Liver (tissue), 9 donors: Measurements from ENCODE around the gene DNAH3. TPM values are rescaled to one million over a fixed set of nuclear protein-coding genes. Genes with fewer than 3 reads are reported as not detected.

ENCODE experiments used
- DNase-seq: peaks from one replicate; pipeline ENCODE4 v3.0.0-alpha.2; 2017; ENCODE audit warnings: low spot score
- H3K27ac ChIP-seq, 2 donors: one replicate each; pipeline ENCODE4 v1.7.0; 2013; ENCODE audit warnings: inconsistent platforms in 2 of 2, low read length in 2 of 2, control low read depth in 1 of 2, low read depth in 1 of 2, mild to moderate bottlenecking in 1 of 2
- H3K27me3 ChIP-seq, 4 donors: one replicate each; pipeline versions ENCODE4 v1.6.1 to v1.7.0; 2013; ENCODE audit warnings: low read length in 3 of 4, inconsistent platforms in 1 of 4, mild to moderate bottlenecking in 1 of 4, moderate library complexity in 1 of 4; ENCODE audit not compliant: control insufficient read depth in 4 of 4, insufficient read depth in 4 of 4
- H3K36me3 ChIP-seq, 4 donors: one replicate each; pipeline versions ENCODE4 v1.6.1 to v1.7.0; 2013; ENCODE audit warnings: low read length in 3 of 4, mild to moderate bottlenecking in 3 of 4, low read depth in 1 of 4, moderate library complexity in 1 of 4; ENCODE audit not compliant: control insufficient read depth in 4 of 4, insufficient read depth in 3 of 4
- H3K4me1 ChIP-seq, 4 donors: one replicate each; pipeline versions ENCODE4 v1.6.1 to v1.7.0; 2013; ENCODE audit warnings: low read length in 3 of 4, mild to moderate bottlenecking in 3 of 4, moderate library complexity in 1 of 4; ENCODE audit not compliant: control insufficient read depth in 4 of 4, insufficient read depth in 4 of 4
- H3K4me3 ChIP-seq, 3 donors: one replicate each; pipeline versions ENCODE4 v1.6.1 to v1.7.0; 2013; ENCODE audit warnings: low read length in 3 of 3, control low read depth in 1 of 3, low read depth in 1 of 3, mild to moderate bottlenecking in 1 of 3
- H3K9ac ChIP-seq, 2 donors: one replicate each; pipeline ENCODE4 v1.7.0; 2013; ENCODE audit warnings: low read length in 2 of 2, mild to moderate bottlenecking in 2 of 2, moderate library complexity in 2 of 2, control low read depth in 1 of 2, low read depth in 1 of 2
- H3K9me3 ChIP-seq, 4 donors: one replicate each; pipeline versions ENCODE4 v1.6.1 to v1.7.0; 2013; ENCODE audit warnings: low read length in 3 of 4; ENCODE audit not compliant: control insufficient read depth in 4 of 4
- CTCF ChIP-seq: fragments of 150-350 bp; IDR thresholded peaks from 2 replicates; pipeline ENCODE4 v1.5.1; 2017; ENCODE audit warnings: improper control_type of control experiment, low read depth, low read length; ENCODE audit not compliant: missing input control
- EGR1 ChIP-seq, 2 donors: IDR thresholded peaks; 2 replicates each; pipeline ENCODE4 v1.6.1; 2016 to 2018; ENCODE audit warnings: antibody characterized with exemption in 2 of 2, low read depth in 2 of 2
- FOXA1 ChIP-seq: IDR thresholded peaks from 2 replicates; pipeline ENCODE4 v1.6.1; 2016; ENCODE audit warnings: antibody characterized with exemption
- GABPA ChIP-seq, 2 donors: IDR thresholded peaks in 1 of 2; conservative IDR thresholded peaks in 1 of 2; 2 replicates each; pipeline ENCODE4 v1.6.1; 2016; ENCODE audit warnings: antibody characterized with exemption in 2 of 2, mild to moderate bottlenecking in 1 of 2, moderate library complexity in 1 of 2
- HNF4G ChIP-seq: IDR thresholded peaks from 2 replicates; pipeline ENCODE4 v1.6.1; 2016; ENCODE audit warnings: antibody characterized with exemption
- JUND ChIP-seq, 2 donors: IDR thresholded peaks; 2 replicates each; pipeline ENCODE4 v1.6.1; 2016; ENCODE audit warnings: antibody characterized with exemption in 2 of 2
- NR2F2 ChIP-seq: IDR thresholded peaks from 2 replicates; pipeline ENCODE4 v1.6.1; 2016; ENCODE audit warnings: antibody characterized with exemption
- RAD21 ChIP-seq, 2 donors: IDR thresholded peaks; 2 replicates each; pipeline ENCODE4 v1.6.1; 2016; ENCODE audit warnings: antibody characterized with exemption in 2 of 2, mild to moderate bottlenecking in 2 of 2
- REST ChIP-seq: IDR thresholded peaks from 2 replicates; pipeline ENCODE4 v1.6.1; 2016; ENCODE audit warnings: antibody characterized with exemption, mild to moderate bottlenecking
- RXRA ChIP-seq, 2 donors: IDR thresholded peaks; 2 replicates each; pipeline ENCODE4 v1.6.1; 2017 to 2018; ENCODE audit warnings: antibody characterized with exemption in 2 of 2, mild to moderate bottlenecking in 1 of 2
- SP1 ChIP-seq: IDR thresholded peaks from 2 replicates; pipeline ENCODE4 v1.6.1; 2018; ENCODE audit warnings: antibody characterized with exemption, mild to moderate bottlenecking
- TAF1 ChIP-seq: conservative IDR thresholded peaks from 2 replicates; pipeline ENCODE4 v1.6.1; 2016; ENCODE audit warnings: antibody characterized with exemption, mild to moderate bottlenecking
- YY1 ChIP-seq: IDR thresholded peaks from 2 replicates; pipeline ENCODE4 v1.6.1; 2016; ENCODE audit warnings: antibody characterized with exemption, mild to moderate bottlenecking
- ZBTB33 ChIP-seq: IDR thresholded peaks from 2 replicates; pipeline ENCODE4 v1.6.1; 2016; ENCODE audit warnings: antibody characterized with exemption
- WGBS: extraction: QIAGEN DNeasy Blood & Tissue Kit; methylation state at CpG from one replicate; pipeline ENCODE4 v1.1.7; 2013; 5-methylcytosine and 5-hydroxymethylcytosine counted together
- polyA plus RNA-seq, 2 donors: library from polyadenylated mRNA; stranded (reverse) in 1 of 2; unstranded in 1 of 2; fragments of 200-250 nt in 1 of 2; fragments of >200 nt in 1 of 2; fragmentation: Nextera tagmentation in 1 of 2; extraction: Ambion mirVana in 1 of 2; gene quantifications; one replicate each; pipeline versions ENCODE4 v1.2.1 to v1.2.3, GENCODE V29; 2013 to 2015
- total RNA-seq, 2 donors: library from RNA; depleted of rRNA; stranded (reverse); fragments of >200 nt; gene quantifications; one replicate each; pipeline ENCODE4 v1.2.3, GENCODE V29; 2014
- TF ChIP-seq, protein P1 (sequence below): IDR thresholded peaks from 2 replicates; pipeline ENCODE4 v1.6.1; 2016; ENCODE audit warnings: antibody characterized with exemption
- TF ChIP-seq, protein P2 (sequence below): IDR thresholded peaks from 2 replicates; pipeline ENCODE4 v1.6.1; 2016; ENCODE audit warnings: antibody characterized with exemption
- donor health status: healthy.
- donor health status: healthy.
- donor health status: healthy.
- donor health status: healthy.
- donor health status: healthy.

DNAH3 gene
- total and polyA plus RNA-seq, 4 donors = not detected

DNA sequence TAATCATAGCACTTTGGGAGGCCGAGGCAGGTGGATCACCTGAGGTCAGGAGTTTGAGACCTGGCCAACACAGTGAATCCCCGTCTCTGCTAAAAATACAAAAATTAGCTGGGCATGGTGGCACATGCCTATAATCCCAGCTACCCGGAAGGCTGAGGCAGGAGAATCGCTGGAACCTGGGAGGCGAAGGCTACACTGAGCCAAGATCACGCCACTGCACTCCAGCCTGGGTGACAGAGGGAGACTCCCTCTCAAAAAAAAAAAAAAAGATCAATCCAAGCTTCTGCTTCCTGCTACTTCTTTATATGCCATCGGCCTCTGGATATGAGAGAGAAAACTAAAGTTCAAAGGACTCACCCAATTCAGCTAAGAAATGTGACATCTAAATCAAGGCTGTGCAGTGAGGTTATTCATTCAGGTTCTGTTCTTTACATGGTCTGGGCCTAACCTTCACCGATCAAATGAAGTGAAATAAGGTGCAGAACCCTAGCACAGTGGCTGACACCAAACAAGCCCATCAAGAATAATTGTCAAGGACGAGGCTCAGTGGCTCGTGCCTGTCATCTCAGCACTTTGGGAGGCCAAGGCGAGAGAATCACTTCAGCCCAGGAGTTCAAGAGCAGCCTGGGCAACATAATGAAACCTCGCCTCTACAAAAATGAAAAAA, 35.1 kb upstream of the DNAH3 start:
- 86% methylated on average over 12 of the region's 12 CpGs for WGBS
- no peak for DNase-seq
- TF ChIP-seq, protein P1, sequence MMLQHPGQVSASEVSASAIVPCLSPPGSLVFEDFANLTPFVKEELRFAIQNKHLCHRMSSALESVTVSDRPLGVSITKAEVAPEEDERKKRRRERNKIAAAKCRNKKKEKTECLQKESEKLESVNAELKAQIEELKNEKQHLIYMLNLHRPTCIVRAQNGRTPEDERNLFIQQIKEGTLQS = no peak
- TF ChIP-seq YY1 (no peak), TAF1 (no peak), JUND (IDR thresholded peaks at IDR 0.05) (no peak), GABPA (IDR thresholded peaks at IDR 0.05 in 1 of 2, conservative IDR thresholded peaks at IDR 0.05 in 1 of 2) (no peak), REST (no peak), FOXA1 (no peak), RXRA (IDR thresholded peaks at IDR 0.05) (no peak), RAD21 (IDR thresholded peaks at IDR 0.05) (no peak), NR2F2 (no peak), ZBTB33 (no peak), HNF4G (no peak), SP1 (no peak), EGR1 (IDR thresholded peaks at IDR 0.05; ENCODE audit: low read depth in 2 of 2) (no peak), CTCF (no peak)
- TF ChIP-seq, protein P2, sequence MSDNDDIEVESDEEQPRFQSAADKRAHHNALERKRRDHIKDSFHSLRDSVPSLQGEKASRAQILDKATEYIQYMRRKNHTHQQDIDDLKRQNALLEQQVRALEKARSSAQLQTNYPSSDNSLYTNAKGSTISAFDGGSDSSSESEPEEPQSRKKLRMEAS = no peak
- no peaks in the 10 kb centered on the region for H3K27me3 ChIP-seq
- peaks cover 0 to 3% (median under 1%) of the 10 kb centered on the region in 4 donors for H3K36me3 ChIP-seq
- no peak overlapping the region for H3K9ac ChIP-seq
- peaks cover 0 to 2% (median 0%) of the 10 kb centered on the region in 4 donors for H3K4me1 ChIP-seq
- no peaks in the 10 kb centered on the region for H3K9me3 ChIP-seq
- no peak overlapping the region for H3K27ac ChIP-seq
- no peak overlapping the region for H3K4me3 ChIP-seq
